ENCODE data around the gene FBXO24. TPM values are rescaled to one million over a fixed set of nuclear protein-coding genes. Genes with fewer than 3 reads are reported as not detected.

The FBXO24 gene
- total and polyA plus RNA-seq, 9 of the 15 experiments (the other 6 are each of a cell fraction or from before 2014, with no cell fraction given), result 0.17 to 0.95 (median 0.50) TPM

GRCh38 chr7:100538654-100539435, 47.3 kb upstream of the FBXO24 start, which contains the start of gene AGFG2 (continued):
- TF ChIP-seq NR4A1 (CRISPR knock-in tag; IDR thresholded peaks at IDR 0.05) (peak; percentile 88; the same call in 1 of the 2 replicates), NR4A1 (tag; IDR thresholded peaks at IDR 0.05) (0 out of 2 replicates have a peak, but pooled peaks have one; percentile 62), BRF2 (IDR thresholded peaks at IDR 0.05; ENCODE audit: borderline replicate concordance, insufficient read depth, insufficient read length) (no peak), HOXB6 (CRISPR knock-in tag; IDR thresholded peaks at IDR 0.05; ENCODE audit: borderline replicate concordance) (no peak), FIP1L1 (IDR thresholded peaks at IDR 0.05; ENCODE audit: low read depth, low read length, poor library complexity, severe bottlenecking) (peak; percentile 83), TAF1 (IDR thresholded peaks at IDR 0.05; ENCODE audit: control insufficient read depth, extremely low read depth, insufficient read depth, low read length, severe bottlenecking) (peak; percentile 56), SUPT5H (IDR thresholded peaks at IDR 0.05) (peak; percentile 78), KAT7 (CRISPR knock-in tag; IDR thresholded peaks at IDR 0.05; ENCODE audit: borderline replicate concordance) (peak; percentile 85; the same call in 1 of the 2 replicates), BRD4 (IDR thresholded peaks at IDR 0.05) (no peak), PKNOX1 (IDR thresholded peaks at IDR 0.05) (peak; percentile 97), THAP12 (CRISPR knock-in tag; IDR thresholded peaks at IDR 0.05) (peak; percentile 66; the same call in 1 of the 2 replicates), CC2D1A (IDR thresholded peaks at IDR 0.05) (peak; percentile 58; the same call in 1 of the 2 replicates), HES1 (IDR thresholded peaks at IDR 0.05; ENCODE audit: low read depth) (peak; percentile 77), SMAD4 (CRISPR knock-in tag; conservative IDR thresholded peaks at IDR 0.05) (peak; percentile 58), ETV5 (CRISPR knock-in tag; IDR thresholded peaks at IDR 0.05; ENCODE audit: low read depth) (no peak), HNRNPLL (IDR thresholded peaks at IDR 0.05; ENCODE audit: low read depth, low read length, poor library complexity, severe bottlenecking) (peak; percentile 81), U2AF2 (optimal IDR thresholded peaks at IDR 0.05; ENCODE audit: low read depth, low read length) (no peak), SAFB (IDR thresholded peaks at IDR 0.05; ENCODE audit: borderline replicate concordance, low read depth, low read length) (no peak)
